SU-DHL-6 (cell line): ENCODE results near the gene OPN1SW.

Source experiments
- CTCF ChIP-seq: fragments of 200-600 bp; sonication (generic); IDR thresholded peaks from one replicate; pipeline ENCODE4 v1.5.1; 2017; ENCODE audit warnings: antibody characterized with exemption, mild to moderate bottlenecking, low read length, moderate library complexity; ENCODE audit not compliant: insufficient read depth, poor library complexity, severe bottlenecking
- EZH2phosphoT487 ChIP-seq: fragments of 200-600 bp; sonication (generic), shearing (Covaris generic); conservative IDR thresholded peaks from 2 replicates; pipeline ENCODE4 v1.6.1; 2018; ENCODE audit warnings: mild to moderate bottlenecking, antibody characterized with exemption, low read length, moderate library complexity, mixed read lengths

GRCh38 chr7:128733278-128733645 lies 42.3 kb downstream of the OPN1SW start:
- no peak for TF ChIP-seq CTCF
- no peak for TF ChIP-seq EZH2phosphoT487
